ENCODE measurements around the gene TUB.

TUB gene

GRCh38 chr11:8093931-8094575, 13.0 kb downstream of the TUB start:
- no peak for FAIRE-seq

- no peak for FAIRE-seq
These were observed 13.6 kb downstream of the TUB start for GRCh38 chr11:8094656-8095055.

GRCh38 chr11:8095371-8095770, 14.4 kb downstream of the TUB start:
- no peak for FAIRE-seq

GRCh38 chr11:8095806-8096522, 15.0 kb downstream of the TUB start:
- FAIRE-seq, result no peak

GRCh38 chr11:8096575-8096974, 15.6 kb downstream of the TUB start:
- FAIRE-seq, result no peak

- FAIRE-seq, result no peak
These were observed 16.1 kb downstream of the TUB start for GRCh38 chr11:8097062-8097461.

- no peak for FAIRE-seq
These were observed 16.5 kb downstream of the TUB start for GRCh38 chr11:8097468-8097867.

- no peak for FAIRE-seq
These were observed 16.9 kb downstream of the TUB start for GRCh38 chr11:8097926-8098325.

GRCh38 chr11:8098361-8098760, 17.4 kb downstream of the TUB start:
- FAIRE-seq, result no peak

- FAIRE-seq, result no peak
These were observed 17.9 kb downstream of the TUB start for GRCh38 chr11:8098879-8099278.

- FAIRE-seq, result peak; percentile 45
These were observed 18.4 kb downstream of the TUB start for GRCh38 chr11:8099291-8099899.

- no peak for FAIRE-seq
These were observed 19.1 kb downstream of the TUB start for GRCh38 chr11:8100158-8100557.

- no peak for FAIRE-seq
These were observed 19.6 kb downstream of the TUB start for GRCh38 chr11:8100605-8101004.

GRCh38 chr11:8101421-8101820, 20.4 kb downstream of the TUB start:
- no peak for FAIRE-seq

GRCh38 chr11:8102296-8102915, 21.4 kb downstream of the TUB start:
- FAIRE-seq, result no peak

GRCh38 chr11:8102965-8103364, 22.0 kb downstream of the TUB start:
- FAIRE-seq, result no peak

- no peak for FAIRE-seq
These were observed 22.9 kb downstream of the TUB start for GRCh38 chr11:8103909-8104308.

- no peak for FAIRE-seq
These were observed 24.1 kb downstream of the TUB start for GRCh38 chr11:8105133-8105532.

- no peak for FAIRE-seq
These were observed 24.7 kb downstream of the TUB start for GRCh38 chr11:8105666-8106065.

GRCh38 chr11:8106679-8107078, 25.7 kb downstream of the TUB start:
- no peak for FAIRE-seq

- no peak for FAIRE-seq
These were observed 26.6 kb downstream of the TUB start for GRCh38 chr11:8107642-8108041.

- FAIRE-seq, result no peak
These were observed 27.4 kb downstream of the TUB start for GRCh38 chr11:8108421-8108820.

GRCh38 chr11:8109675-8110074, 28.7 kb downstream of the TUB start:
- FAIRE-seq, result no peak

- no peak for FAIRE-seq
These were observed 29.4 kb downstream of the TUB start for GRCh38 chr11:8110396-8110795.

Data from islet of Langerhans (tissue), 1 donor.